ENCODE measurements around the gene CNTNAP2.

GRCh38 chr7:148212731-148213130 is 2096.1 kb downstream of the CNTNAP2 start:
- no peak for TF ChIP-seq CTCF (IDR thresholded peaks at IDR 0.05)
- no peak for TF ChIP-seq POLR2A (IDR thresholded peaks at IDR 0.05)

All from testis (tissue), 2 donors.